ENCODE measurements around the gene ASCC1.
A peak's percentile ranks its signal among the peaks of the same experiment; 100 is the strongest.
"Not testable (repeated sequence)": the region's sequence is repeated elsewhere in the genome, so short reads cannot be mapped to it uniquely, and the experiment has no call there.

Gene ASCC1

GRCh38 chr10:72248468-72249151 lies 32.5 kb upstream of the ASCC1 start:
- peak; percentile 42 for DNase-seq (ENCODE audit: low spot score)

- DNase-seq (ENCODE audit: low spot score) = no peak
These were observed 30.0 kb upstream of the ASCC1 start for GRCh38 chr10:72245949-72246525.

GRCh38 chr10:72244573-72245038 lies 28.5 kb upstream of the ASCC1 start:
- DNase-seq (ENCODE audit: low spot score) = no peak

GRCh38 chr10:72243822-72244437 lies 27.9 kb upstream of the ASCC1 start:
- DNase-seq (ENCODE audit: low spot score) = peak; percentile 70

- DNase-seq (ENCODE audit: low spot score) = no peak
These were observed 26.6 kb upstream of the ASCC1 start for GRCh38 chr10:72242675-72243074.

GRCh38 chr10:72241691-72242252 lies 25.7 kb upstream of the ASCC1 start:
- no peak for DNase-seq (ENCODE audit: low spot score)

GRCh38 chr10:72240371-72240770 lies 24.3 kb upstream of the ASCC1 start:
- no peak for DNase-seq (ENCODE audit: low spot score)

GRCh38 chr10:72239409-72239808 lies 23.3 kb upstream of the ASCC1 start:
- DNase-seq (ENCODE audit: low spot score) = no peak

- no peak for DNase-seq (ENCODE audit: low spot score)
These were observed 22.5 kb upstream of the ASCC1 start for GRCh38 chr10:72238392-72239175.

GRCh38 chr10:72235544-72236279 lies 19.6 kb upstream of the ASCC1 start:
- no peak for DNase-seq (ENCODE audit: low spot score)

GRCh38 chr10:72234560-72235095 lies 18.6 kb upstream of the ASCC1 start:
- no peak for DNase-seq (ENCODE audit: low spot score)

- no peak for DNase-seq (ENCODE audit: low spot score)
These were observed 17.5 kb upstream of the ASCC1 start for GRCh38 chr10:72233621-72234020.

- no peak for DNase-seq (ENCODE audit: low spot score)
These were observed 13.5 kb upstream of the ASCC1 start for GRCh38 chr10:72229261-72230251.

GRCh38 chr10:72228318-72228751 lies 12.3 kb upstream of the ASCC1 start:
- no peak for DNase-seq (ENCODE audit: low spot score)

GRCh38 chr10:72227826-72228225 lies 11.8 kb upstream of the ASCC1 start:
- no peak for DNase-seq (ENCODE audit: low spot score)

GRCh38 chr10:72226418-72227027 lies 10.4 kb upstream of the ASCC1 start:
- DNase-seq (ENCODE audit: low spot score) = no peak

- DNase-seq (ENCODE audit: low spot score) = not testable (repeated sequence)
These were observed 8.1 kb upstream of the ASCC1 start for GRCh38 chr10:72224191-72224590.

GRCh38 chr10:72223743-72224101 lies 7.6 kb upstream of the ASCC1 start:
- DNase-seq (ENCODE audit: low spot score) = no peak

- no peak for DNase-seq (ENCODE audit: low spot score)
These were observed 5.2 kb upstream of the ASCC1 start for GRCh38 chr10:72221278-72221677.

GRCh38 chr10:72220637-72221036 lies 4.6 kb upstream of the ASCC1 start:
- DNase-seq (ENCODE audit: low spot score) = no peak

Data from kidney tubule cell (primary cell).